A673 (cell line): ENCODE data around the gene MON1A. TPM values are rescaled to one million over a fixed set of nuclear protein-coding genes. Genes with fewer than 3 reads are reported as not detected.

ENCODE experiments used
- Bru-seq: library from RNA; stranded (reverse); fragments of 400-500 nt; gene quantifications from one replicate; lab custom pipeline; 2021; lab: Mats Ljungman, UMichigan
- BruChase-seq, 2 experiments: library from RNA; stranded (reverse); fragments of 400-500 nt; gene quantifications; one replicate each; lab custom pipeline; 2021; lab: Mats Ljungman, UMichigan
- BruUV-seq: library from RNA; stranded (reverse); fragments of 400-500 nt; replicated peaks from 2 replicates; lab custom pipeline; 2021; lab: Mats Ljungman, UMichigan
- CTCF ChIA-PET: fragments of 300-600 bp; sonication (Branson Sonifier 250); formaldehyde crosslinking; loops from one replicate; lab custom pipeline; 2022; ENCODE audit warnings: antibody characterized with exemption; lab: Charles Lee
- POLR2A ChIA-PET: fragments of 300-600 bp; sonication (Branson Sonifier 250); formaldehyde crosslinking; loops from one replicate; lab custom pipeline; 2022; ENCODE audit warnings: antibody characterized with exemption; ENCODE audit not compliant: low non-redundant PET; lab: Charles Lee
- DNase-seq: peaks from one replicate; pipeline ENCODE4 v3.0.0-alpha.2; 2015; ENCODE audit warnings: low spot score
- H3K27ac ChIP-seq: fragments of 200-600 bp; sonication (generic); 2 replicates; pipeline ENCODE4 v1.5.1; 2016; ENCODE audit warnings: mixed run types, low read depth, mild to moderate bottlenecking, mixed read lengths, antibody characterized with exemption, low read length; ENCODE audit not compliant: poor library complexity, severe bottlenecking
- H3K27me3 ChIP-seq: fragments of 200-600 bp; sonication (generic); replicated peaks from 2 replicates; pipeline ENCODE4 v1.6.1; 2017; ENCODE audit warnings: mixed run types, low read depth, mild to moderate bottlenecking, mixed read lengths, antibody characterized with exemption, low read length; ENCODE audit not compliant: insufficient read depth, poor library complexity
- H3K36me3 ChIP-seq: fragments of 200-600 bp; sonication (generic); 2 replicates; pipeline ENCODE4 v1.6.1; 2016; ENCODE audit warnings: mixed run types, mild to moderate bottlenecking, mixed read lengths, antibody characterized with exemption, low read length; ENCODE audit not compliant: insufficient read depth, poor library complexity, severe bottlenecking
- H3K4me1 ChIP-seq: fragments of 200-600 bp; sonication (generic); 2 replicates; pipeline ENCODE4 v1.6.1; 2017; ENCODE audit warnings: mixed run types, mild to moderate bottlenecking, mixed read lengths, antibody characterized with exemption, low read length; ENCODE audit not compliant: insufficient read depth, poor library complexity, severe bottlenecking
- H3K4me3 ChIP-seq: fragments of 200-600 bp; sonication (generic); 2 replicates; pipeline ENCODE4 v1.5.1; 2016; ENCODE audit warnings: low read depth, mixed run types, mild to moderate bottlenecking, mixed read lengths, low read length; ENCODE audit not compliant: poor library complexity, severe bottlenecking
- H3K9me3 ChIP-seq: fragments of 200-600 bp; sonication (generic); 2 replicates; pipeline ENCODE4 v1.6.1; 2016; ENCODE audit warnings: mixed run types, low read depth, mild to moderate bottlenecking, mixed read lengths, antibody characterized with exemption, low read length; ENCODE audit not compliant: poor library complexity, severe bottlenecking
- CTCF ChIP-seq: fragments of 300-800, 200-600 bp; sonication (generic); conservative IDR thresholded peaks from 2 replicates; pipeline ENCODE4 v1.5.1; 2017; ENCODE audit warnings: low read depth, mild to moderate bottlenecking, antibody characterized with exemption, low read length, moderate library complexity, mixed read lengths
- EZH2 ChIP-seq: fragments of 200-600 bp; sonication (generic); IDR thresholded peaks from 2 replicates; pipeline ENCODE4 v1.6.1; 2017; ENCODE audit warnings: borderline replicate concordance, low read depth, mild to moderate bottlenecking, mixed read lengths, antibody characterized with exemption, low read length; ENCODE audit not compliant: poor library complexity, severe bottlenecking
- intact Hi-C: fragments of 100-400 bp; cut with micrococcal nuclease; formaldehyde crosslinking; loops from one replicate; pipeline ENCODE4 v1.10.0; 2022; ENCODE audit not compliant: unreplicated experiment
- long read RNA-seq: library from polyadenylated mRNA; stranded (forward); transcript quantifications from one replicate; pipeline ENCODE4 v2.0.0, GENCODE V29; 2022
- total RNA-seq: library from RNA; stranded (reverse); gene quantifications from 2 replicates; pipeline ENCODE4 v1.2.3, GENCODE V29; 2021

Gene MON1A, protein sequence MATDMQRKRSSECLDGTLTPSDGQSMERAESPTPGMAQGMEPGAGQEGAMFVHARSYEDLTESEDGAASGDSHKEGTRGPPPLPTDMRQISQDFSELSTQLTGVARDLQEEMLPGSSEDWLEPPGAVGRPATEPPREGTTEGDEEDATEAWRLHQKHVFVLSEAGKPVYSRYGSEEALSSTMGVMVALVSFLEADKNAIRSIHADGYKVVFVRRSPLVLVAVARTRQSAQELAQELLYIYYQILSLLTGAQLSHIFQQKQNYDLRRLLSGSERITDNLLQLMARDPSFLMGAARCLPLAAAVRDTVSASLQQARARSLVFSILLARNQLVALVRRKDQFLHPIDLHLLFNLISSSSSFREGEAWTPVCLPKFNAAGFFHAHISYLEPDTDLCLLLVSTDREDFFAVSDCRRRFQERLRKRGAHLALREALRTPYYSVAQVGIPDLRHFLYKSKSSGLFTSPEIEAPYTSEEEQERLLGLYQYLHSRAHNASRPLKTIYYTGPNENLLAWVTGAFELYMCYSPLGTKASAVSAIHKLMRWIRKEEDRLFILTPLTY
- total RNA-seq (7.5 and 7.7 TPM in 2 replicates), Bru-seq, nascent RNA (percentile 35 among the genes with signal in this experiment), BruChase-seq, experiment 1, labeled RNA remaining after a 2-hour chase (percentile 40 among the genes with signal in this experiment), BruChase-seq, experiment 2, labeled RNA remaining after a 6-hour chase (percentile 47 among the genes with signal in this experiment)
- long read RNA-seq, transcript MON1A-201 (6 exons, 2,370 nt) = major isoform, 20 of 26 reads
- long read RNA-seq, partial matches to known transcripts = 0 of 26 reads
- long read RNA-seq, other reads (novel, unspliced or antisense) = 4 of 26 reads

GRCh38 chr3:49929291-49930167 lies at the start of gene MON1A:
MON1A (minus strand) TSS chr3:49929811; CDS start chr3:49913346, 16,465 bp downstream.
- Histone ChIP-seq H3K9me3 (no peaks in the 10 kb centered on the region), H3K27ac (peak within 1 kb of the TSS; percentile 82), H3K36me3 (no peaks in the 10 kb centered on the region), H3K4me1 (peaks cover 3% of the 10 kb centered on the region), H3K27me3 (no peaks in the 10 kb centered on the region), H3K4me3 (peak within 1 kb of the TSS; percentile 79)
- POLR2A ChIA-PET = no interaction called here
- peak; percentile 76 for DNase-seq
- intact Hi-C loops = no loop called here
- CTCF ChIA-PET = interaction anchor here (0.6 to 1.0 kb wide), 4 partner anchors 10 to 262 kb away, joined by 3 to 4 read pairs (median 3); partner anchors contain the start of genes GNAT1 and RBM6
- BruUV-seq = TSS peak; percentile 42
- TF ChIP-seq EZH2 (no peak), CTCF (no peak)

GRCh38 chr3:49976942-49977341 lies 47.3 kb upstream of the MON1A start:
- peaks cover 3% of the 10 kb centered on the region for H3K36me3 ChIP-seq
- H3K27ac ChIP-seq = no peak overlapping the region
- POLR2A ChIA-PET = no interaction called here
- no peaks in the 10 kb centered on the region for H3K9me3 ChIP-seq
- H3K27me3 ChIP-seq = no peaks in the 10 kb centered on the region
- H3K4me1 ChIP-seq = no peaks in the 10 kb centered on the region
- no peak for DNase-seq
- no TSS peak for BruUV-seq
- no peak overlapping the region for H3K4me3 ChIP-seq
- no peak for TF ChIP-seq EZH2
- no peak for TF ChIP-seq CTCF
- CTCF ChIA-PET = no interaction called here
- intact Hi-C loops = no loop called here

GRCh38 chr3:49972656-49973055 lies 43.0 kb upstream of the MON1A start:
- intact Hi-C loops = no loop called here
- Histone ChIP-seq H3K4me1 (no peaks in the 10 kb centered on the region), H3K4me3 (no peak overlapping the region), H3K9me3 (no peaks in the 10 kb centered on the region), H3K27me3 (no peaks in the 10 kb centered on the region), H3K36me3 (peaks cover 3% of the 10 kb centered on the region), H3K27ac (no peak overlapping the region)
- no TSS peak for BruUV-seq
- ChIA-PET POLR2A (no interaction called here), CTCF (no interaction called here)
- TF ChIP-seq CTCF (no peak), EZH2 (no peak)
- DNase-seq = no peak
